Activated T-helper 17 cell treated with anti-CD3 and anti-CD28 coated beads, Interleukin-2, amount 50 U/mL, for 72 hours (primary cell): ENCODE data around the gene C3orf62. TPM values are rescaled to one million over a fixed set of nuclear protein-coding genes. Genes with fewer than 3 reads are reported as not detected.

ENCODE experiments used
- ATAC-seq: fragments of 150-1000 bp; cut with Tn5 transposase; replicated peaks from 2 replicates; pipeline ENCODE4 v1.10.0; 2021; ENCODE audit warnings: mild to moderate bottlenecking, moderate library complexity
- H3K27ac Mint-ChIP-seq: one replicate; pipeline ENCODE4 v1.8.0; 2022; ENCODE audit warnings: mixed read lengths
- H3K27me3 Mint-ChIP-seq: one replicate; pipeline ENCODE4 v1.8.0; 2022; ENCODE audit warnings: mixed read lengths
- H3K36me3 Mint-ChIP-seq: one replicate; pipeline ENCODE4 v1.8.0; 2022; ENCODE audit warnings: low read depth, mild to moderate bottlenecking, mixed read lengths
- H3K4me1 Mint-ChIP-seq: one replicate; pipeline ENCODE4 v1.8.0; 2022; ENCODE audit warnings: mixed read lengths
- H3K4me3 Mint-ChIP-seq: one replicate; pipeline ENCODE4 v1.8.0; 2022; ENCODE audit warnings: mild to moderate bottlenecking, mixed read lengths
- H3K9me3 Mint-ChIP-seq: one replicate; pipeline ENCODE4 v1.8.0; 2022; ENCODE audit warnings: mixed read lengths
- total RNA-seq, 2 donors: library from RNA; stranded (reverse); gene quantifications; one replicate each; pipeline ENCODE4 v1.2.3, GENCODE V29; 2022

The C3orf62 gene
- 1 to 10 TPM; 9.3 to 9.4 TPM for total RNA-seq

DNA sequence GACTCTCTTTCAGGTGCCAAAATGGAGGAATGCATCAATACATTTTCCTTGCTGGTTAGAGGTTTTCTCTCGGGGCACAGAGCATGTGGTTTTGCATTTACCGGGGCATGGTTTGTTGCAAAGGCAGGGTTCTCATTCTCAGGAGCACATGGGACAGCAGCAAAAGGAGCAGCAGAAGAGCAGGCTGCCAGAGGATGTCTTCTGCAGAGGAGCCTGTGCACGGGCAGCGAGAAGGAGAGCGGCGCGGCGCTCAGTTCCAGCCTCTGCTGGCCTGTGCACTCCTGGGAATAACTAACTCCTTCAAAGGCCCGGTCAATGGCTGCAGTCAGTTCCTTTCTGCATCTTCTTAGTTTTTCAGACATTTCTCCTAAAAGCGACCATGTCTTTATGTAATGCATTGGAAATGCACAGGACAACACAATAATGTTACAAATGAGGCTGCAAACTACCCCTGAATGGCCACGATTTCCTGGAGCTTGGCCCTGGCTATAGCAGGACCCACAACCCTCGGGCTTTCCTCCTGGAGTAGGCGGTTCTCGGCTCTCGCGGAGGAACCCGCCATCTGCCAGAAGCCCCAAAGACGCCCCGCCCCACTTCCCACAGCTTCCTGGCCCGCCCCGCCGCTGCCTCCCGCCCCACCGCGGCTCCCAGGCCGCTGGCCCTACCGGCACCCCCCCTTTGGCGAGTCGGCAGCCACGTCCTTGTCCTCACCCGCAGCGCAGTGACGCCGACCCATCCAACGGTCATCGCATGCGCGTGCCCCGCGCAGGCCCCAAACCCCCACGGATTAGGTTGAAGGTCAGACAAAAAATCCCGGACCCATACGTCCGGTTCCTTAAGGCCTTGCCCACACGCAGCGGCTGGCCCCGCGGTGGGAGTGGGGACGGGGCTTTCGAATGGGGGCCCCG lies at the start of gene C3orf62:
Gene C3orf62, minus strand, starts transcription at position 758 of the 908 bp plus-strand sequence. Its CDS starts 360 bp downstream, at position 398.
- peaks cover 63% of the 10 kb centered on the region for H3K36me3 Mint-ChIP-seq
- H3K4me1 Mint-ChIP-seq, result no peaks in the 10 kb centered on the region
- H3K4me3 Mint-ChIP-seq, result peak within 1 kb of the TSS; percentile 88
- peak within 1 kb of the TSS; percentile 94 for H3K27ac Mint-ChIP-seq
- no peaks in the 10 kb centered on the region for H3K9me3 Mint-ChIP-seq
- no peaks in the 10 kb centered on the region for H3K27me3 Mint-ChIP-seq
- peak; percentile 94 for ATAC-seq

DNA sequence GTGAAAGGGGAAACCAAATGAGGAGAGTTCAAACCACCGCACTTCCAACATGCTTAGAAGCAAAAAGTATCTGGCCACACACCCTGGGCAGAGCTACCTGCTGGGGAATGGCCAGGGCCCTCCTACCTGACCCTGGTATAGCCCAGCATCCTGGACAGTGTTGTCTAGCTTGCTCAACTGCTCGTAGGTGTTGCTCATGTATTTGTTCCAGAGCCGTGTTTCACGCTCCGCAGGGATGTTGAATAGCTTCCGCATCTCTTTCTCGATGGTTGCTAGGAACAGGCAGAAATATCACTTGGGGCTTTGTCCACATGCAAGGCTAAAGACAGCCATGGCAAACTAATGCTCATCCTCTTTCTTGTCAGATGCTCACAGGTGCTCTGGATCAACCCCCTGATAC lies 47.7 kb upstream of the C3orf62 start:
- no peaks in the 10 kb centered on the region for H3K4me1 Mint-ChIP-seq
- ATAC-seq, result no peak
- peak overlapping the region; percentile 36 for H3K27ac Mint-ChIP-seq
- H3K27me3 Mint-ChIP-seq, result no peaks in the 10 kb centered on the region
- H3K9me3 Mint-ChIP-seq, result no peaks in the 10 kb centered on the region
- peaks cover 99% of the 10 kb centered on the region for H3K36me3 Mint-ChIP-seq
- no peak overlapping the region for H3K4me3 Mint-ChIP-seq

DNA sequence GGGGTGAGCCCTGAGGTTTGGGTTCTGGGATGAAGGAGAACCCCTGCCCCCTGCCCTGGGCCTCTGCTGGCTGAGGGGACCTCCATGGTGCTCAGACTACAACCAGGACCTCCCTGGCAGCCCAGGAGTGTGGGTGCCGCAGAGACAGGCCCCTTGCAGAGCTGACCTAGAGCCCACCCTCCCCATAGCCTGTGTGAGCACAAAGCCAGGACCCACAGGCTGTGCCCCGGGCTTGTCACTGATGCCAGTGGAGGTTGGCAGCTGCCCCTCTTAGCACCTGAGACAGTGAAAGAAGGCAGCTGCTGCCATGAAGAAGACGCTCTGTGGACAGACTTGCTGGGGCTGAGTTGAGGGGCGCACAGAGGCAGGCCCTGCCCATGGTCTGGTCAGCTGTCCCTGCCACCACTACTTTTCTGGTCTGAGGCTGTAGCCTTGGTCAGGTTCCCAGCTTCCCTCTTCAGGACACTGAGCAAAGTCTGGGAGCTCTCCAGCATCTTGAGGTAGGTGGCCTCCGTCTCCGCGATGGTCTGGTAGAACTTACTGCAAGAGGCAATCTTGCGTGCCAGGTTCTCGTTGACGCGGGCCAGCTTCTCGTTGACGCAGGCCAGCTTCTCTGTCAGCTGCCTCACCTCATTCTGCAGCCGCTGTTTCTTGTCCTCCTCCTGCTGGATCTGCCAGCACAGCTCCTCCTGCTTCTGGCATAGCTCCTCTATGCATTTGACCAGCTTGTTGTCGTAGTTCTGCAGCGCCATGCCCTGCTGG lies 39.8 kb upstream of the C3orf62 start:
- Mint-ChIP-seq H3K27ac (no peak overlapping the region), H3K36me3 (peaks cover 95% of the 10 kb centered on the region), H3K27me3 (no peaks in the 10 kb centered on the region), H3K4me1 (no peaks in the 10 kb centered on the region), H3K9me3 (no peaks in the 10 kb centered on the region), H3K4me3 (no peak overlapping the region)
- no peak for ATAC-seq

DNA sequence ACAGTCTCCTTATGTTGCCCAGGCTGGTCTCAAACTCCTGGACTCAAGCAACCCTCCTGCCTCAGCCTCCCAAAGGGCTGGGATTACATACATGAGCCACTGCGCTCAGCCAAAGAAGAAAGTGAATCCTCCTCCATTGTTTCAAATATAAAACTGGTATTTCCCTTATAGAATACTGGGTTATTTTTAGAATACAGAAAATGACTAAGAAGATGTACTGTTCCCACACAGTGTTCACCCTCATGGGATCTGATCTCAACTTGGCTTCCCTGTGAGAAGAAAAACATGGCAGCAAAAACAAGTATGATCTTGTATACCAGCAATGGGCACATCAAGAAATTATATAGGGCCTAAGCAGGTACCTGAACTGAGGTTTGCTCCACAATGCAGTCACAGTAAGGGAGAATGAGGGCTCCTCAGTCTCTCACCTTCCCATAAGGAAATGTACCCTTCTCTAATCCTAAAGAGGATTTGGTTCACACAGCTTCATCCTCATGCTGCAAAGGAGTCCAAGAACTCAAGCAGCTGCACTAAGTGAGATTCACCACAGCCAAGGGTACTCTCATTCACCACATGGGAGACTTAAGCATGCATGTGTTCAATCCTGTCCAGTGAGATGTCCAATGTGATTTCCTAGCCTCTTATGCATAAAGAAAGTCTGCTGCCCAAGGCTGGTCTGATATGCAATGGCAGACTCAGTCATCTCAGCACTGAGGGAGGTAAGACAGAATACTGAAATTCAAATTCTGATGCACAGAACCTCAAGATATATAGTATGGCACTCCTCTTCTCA lies 37.1 kb upstream of the C3orf62 start:
- H3K4me3 Mint-ChIP-seq, result no peak overlapping the region
- H3K36me3 Mint-ChIP-seq, result peaks cover 93% of the 10 kb centered on the region
- ATAC-seq, result peak; percentile 53
- peak overlapping the region; percentile 43 for H3K27ac Mint-ChIP-seq
- no peaks in the 10 kb centered on the region for H3K9me3 Mint-ChIP-seq
- H3K4me1 Mint-ChIP-seq, result no peaks in the 10 kb centered on the region
- no peaks in the 10 kb centered on the region for H3K27me3 Mint-ChIP-seq

DNA sequence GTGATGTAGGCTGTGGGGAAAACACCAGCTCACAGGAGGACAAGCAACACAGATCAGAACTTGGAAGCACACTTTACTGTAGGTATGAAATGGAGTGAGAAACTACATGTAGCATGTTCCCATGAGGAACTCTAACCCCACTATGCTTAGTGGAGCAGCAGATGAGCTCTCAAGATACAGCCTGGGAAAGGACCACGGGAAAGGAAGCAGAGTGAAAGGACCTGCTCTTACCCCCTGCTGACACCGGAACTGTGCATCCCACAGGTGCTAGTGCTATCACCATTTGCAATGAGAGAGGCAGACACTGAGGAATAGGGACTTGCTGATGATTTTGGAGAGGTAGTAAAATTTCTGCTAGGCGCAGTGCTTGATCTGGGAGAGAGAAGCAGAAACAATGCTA lies 34.3 kb upstream of the C3orf62 start:
- H3K4me1 Mint-ChIP-seq, result no peaks in the 10 kb centered on the region
- H3K27ac Mint-ChIP-seq, result peak overlapping the region; percentile 45
- H3K4me3 Mint-ChIP-seq, result no peak overlapping the region
- no peaks in the 10 kb centered on the region for H3K27me3 Mint-ChIP-seq
- H3K9me3 Mint-ChIP-seq, result no peaks in the 10 kb centered on the region
- no peak for ATAC-seq
- peaks cover 93% of the 10 kb centered on the region for H3K36me3 Mint-ChIP-seq

DNA sequence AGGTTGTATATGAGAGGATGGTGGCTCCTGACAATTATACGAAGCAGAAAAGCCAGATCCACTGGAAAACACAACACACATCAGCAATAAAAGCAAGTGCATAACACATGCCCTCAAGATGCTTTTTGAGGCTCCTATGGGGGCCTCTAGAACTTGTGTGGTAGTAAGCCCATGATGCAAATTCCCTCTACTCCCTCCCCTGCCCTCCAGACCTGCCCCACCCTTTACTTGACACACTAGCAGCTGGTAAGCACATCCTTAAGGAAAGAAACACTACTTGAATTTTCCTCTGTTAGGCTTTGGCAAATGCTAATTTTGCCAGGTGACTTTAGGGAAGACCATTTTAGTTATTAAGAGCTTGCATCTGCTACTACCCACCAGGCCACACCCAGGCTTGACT lies 33.6 kb upstream of the C3orf62 start:
- Mint-ChIP-seq H3K27ac (peak overlapping the region; percentile 45), H3K36me3 (peaks cover 95% of the 10 kb centered on the region), H3K27me3 (no peaks in the 10 kb centered on the region), H3K4me3 (no peak overlapping the region), H3K9me3 (no peaks in the 10 kb centered on the region), H3K4me1 (no peaks in the 10 kb centered on the region)
- ATAC-seq, result no peak

DNA sequence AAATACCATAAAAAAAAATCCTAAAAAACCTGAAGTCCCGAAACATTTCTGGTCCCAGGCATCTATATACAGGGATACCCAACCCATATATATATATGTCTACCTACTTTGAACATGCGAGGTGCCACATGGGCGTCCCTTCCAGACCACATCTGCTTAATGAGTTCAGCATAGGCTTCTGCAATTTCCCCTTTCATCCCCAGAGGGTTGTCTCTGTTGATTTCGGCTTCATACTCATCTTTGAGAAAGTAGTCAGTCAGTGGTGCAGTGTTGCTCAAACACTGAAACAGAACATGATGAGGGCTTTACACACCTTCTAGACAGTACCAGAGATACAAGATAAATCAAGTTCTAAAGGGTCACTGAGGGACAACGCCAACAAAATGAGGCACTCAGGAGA lies 28.6 kb upstream of the C3orf62 start:
- Mint-ChIP-seq H3K27me3 (no peaks in the 10 kb centered on the region), H3K36me3 (peaks cover 97% of the 10 kb centered on the region), H3K4me3 (no peak overlapping the region), H3K27ac (no peak overlapping the region), H3K9me3 (no peaks in the 10 kb centered on the region), H3K4me1 (no peaks in the 10 kb centered on the region)
- ATAC-seq, result no peak

DNA sequence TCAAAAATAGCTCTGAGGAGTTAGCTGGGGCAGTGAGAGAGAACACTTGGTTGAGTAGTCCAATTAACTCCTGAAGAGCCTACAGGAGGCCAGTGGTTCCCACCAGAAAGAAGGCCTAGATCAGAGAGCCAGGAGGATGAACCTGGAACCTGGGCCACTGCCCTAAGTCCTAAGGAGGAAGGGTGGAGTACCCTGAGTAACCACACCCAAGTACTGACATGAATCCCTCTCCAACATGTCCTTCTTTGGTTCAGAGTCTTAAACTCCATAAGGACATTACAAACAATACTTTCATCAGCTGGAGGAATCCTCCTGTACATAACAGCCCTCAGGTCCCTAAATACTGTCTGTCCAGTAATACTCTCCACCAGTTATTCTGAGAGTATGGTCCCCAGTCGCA lies 25.6 kb upstream of the C3orf62 start:
- Mint-ChIP-seq H3K36me3 (peaks cover 99% of the 10 kb centered on the region), H3K27me3 (no peaks in the 10 kb centered on the region), H3K4me1 (no peaks in the 10 kb centered on the region), H3K27ac (peak overlapping the region; percentile 69), H3K4me3 (no peak overlapping the region), H3K9me3 (no peaks in the 10 kb centered on the region)
- ATAC-seq, result no peak

DNA sequence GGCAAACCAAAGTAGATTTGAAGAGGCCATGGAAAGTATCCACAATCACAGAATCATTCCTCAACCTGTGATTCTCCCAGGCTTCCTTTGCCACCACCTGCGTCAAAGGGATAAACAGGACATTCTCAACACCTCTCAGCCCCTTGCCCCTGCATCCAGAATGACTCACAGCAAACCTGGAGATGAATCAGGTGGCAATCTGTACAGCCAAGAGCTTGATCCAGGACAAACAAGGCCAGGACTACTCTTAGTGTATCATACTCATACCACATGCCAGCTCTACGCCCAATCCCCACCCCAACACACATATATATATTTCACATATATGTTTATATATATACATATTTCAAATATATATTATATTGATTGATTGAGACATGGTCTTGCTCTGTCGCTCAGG lies 23.6 kb upstream of the C3orf62 start:
- Mint-ChIP-seq H3K9me3 (no peaks in the 10 kb centered on the region), H3K27ac (peak overlapping the region; percentile 48), H3K4me3 (no peak overlapping the region), H3K36me3 (peaks cover 96% of the 10 kb centered on the region), H3K4me1 (no peaks in the 10 kb centered on the region), H3K27me3 (no peaks in the 10 kb centered on the region)
- ATAC-seq, result no peak

DNA sequence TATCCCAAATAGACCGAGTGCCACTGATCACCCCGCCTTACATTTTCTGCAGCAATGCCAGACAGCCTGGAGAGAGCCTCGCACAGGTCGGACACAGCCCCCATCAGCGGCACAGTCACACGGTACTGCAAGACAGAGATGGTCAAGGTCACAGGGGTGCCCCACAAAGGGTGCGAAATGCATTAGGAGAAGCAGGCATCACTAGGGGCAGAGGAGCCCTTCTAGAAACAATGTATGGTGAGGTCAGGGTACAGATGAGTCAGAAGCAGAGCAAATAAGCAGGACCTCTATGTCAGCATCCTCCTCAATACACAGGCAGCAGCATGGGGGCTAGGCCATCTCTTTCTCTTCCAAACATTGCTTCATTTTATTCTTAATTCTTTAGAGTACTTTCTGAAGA lies 21.5 kb upstream of the C3orf62 start:
- no peak overlapping the region for H3K4me3 Mint-ChIP-seq
- H3K9me3 Mint-ChIP-seq, result no peaks in the 10 kb centered on the region
- no peak for ATAC-seq

DNA sequence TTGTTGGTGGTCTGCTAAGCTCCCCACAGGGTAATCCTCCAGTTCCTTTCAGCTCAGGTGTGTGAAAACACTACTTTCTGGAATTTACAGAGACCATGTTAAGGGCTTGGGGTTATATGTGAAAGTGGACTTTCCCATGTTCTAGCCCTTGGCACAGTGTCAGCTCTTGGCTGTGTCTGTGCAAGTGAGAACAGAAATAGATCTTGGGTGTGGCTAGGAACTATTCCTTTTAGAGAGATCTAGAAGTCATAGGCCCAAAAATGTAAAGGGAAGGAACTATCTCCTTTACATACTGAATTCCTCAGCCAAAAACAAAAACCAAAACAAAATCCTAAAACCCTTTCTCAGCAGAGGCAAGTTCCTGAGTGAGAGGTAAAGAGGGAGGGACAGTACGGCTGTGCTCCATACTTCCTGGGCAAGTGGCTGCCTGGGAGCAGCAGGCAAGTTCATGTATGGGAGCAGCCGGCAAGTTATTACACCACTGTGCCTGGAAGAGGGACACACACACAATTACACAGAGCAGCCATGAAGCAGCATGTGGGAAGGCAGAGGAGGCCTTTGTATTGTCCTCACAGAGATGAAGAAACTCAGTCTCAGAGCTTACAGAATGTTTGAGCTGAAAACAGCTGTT lies 19.9 kb upstream of the C3orf62 start:
- Mint-ChIP-seq H3K4me1 (no peaks in the 10 kb centered on the region), H3K27ac (peak overlapping the region; percentile 70), H3K36me3 (peaks cover 96% of the 10 kb centered on the region), H3K4me3 (no peak overlapping the region), H3K9me3 (no peaks in the 10 kb centered on the region), H3K27me3 (no peaks in the 10 kb centered on the region)
- no peak for ATAC-seq

More for the DNA sequence above, 21.5 kb upstream of the C3orf62 start:
- H3K27ac Mint-ChIP-seq, result no peak overlapping the region
- H3K4me1 Mint-ChIP-seq, result no peaks in the 10 kb centered on the region
- H3K27me3 Mint-ChIP-seq, result no peaks in the 10 kb centered on the region
- peaks cover 96% of the 10 kb centered on the region for H3K36me3 Mint-ChIP-seq

DNA sequence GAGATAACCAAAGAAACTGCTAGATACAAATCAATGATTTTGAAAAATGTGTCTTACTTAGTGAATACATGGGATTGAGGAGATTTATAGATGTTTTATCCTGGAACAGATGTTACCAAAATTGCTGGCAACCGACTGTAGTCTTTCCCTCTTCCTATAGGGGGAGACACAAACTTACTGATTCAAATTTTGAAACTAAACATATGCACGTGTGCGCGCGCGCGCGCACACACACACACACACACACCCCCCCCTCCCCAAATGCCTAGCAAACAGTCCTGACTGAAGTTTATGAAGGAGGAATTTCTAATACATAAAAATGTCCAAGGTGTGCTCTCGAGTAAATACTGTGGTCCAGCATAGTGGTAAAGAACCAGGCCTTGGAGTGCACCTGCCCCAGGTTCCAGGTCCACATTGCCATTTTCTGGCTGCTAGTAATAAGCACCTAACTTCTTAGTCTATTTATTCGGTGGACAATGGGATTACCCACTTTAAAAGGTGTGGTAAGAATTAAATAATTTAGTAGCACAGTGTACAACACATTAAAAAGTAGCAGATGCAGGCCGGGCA lies 18.5 kb upstream of the C3orf62 start:
- no peaks in the 10 kb centered on the region for H3K9me3 Mint-ChIP-seq
- peak; percentile 32 for ATAC-seq
- H3K27ac Mint-ChIP-seq, result peak overlapping the region; percentile 72
- no peak overlapping the region for H3K4me3 Mint-ChIP-seq
- peaks cover 94% of the 10 kb centered on the region for H3K36me3 Mint-ChIP-seq
- no peaks in the 10 kb centered on the region for H3K27me3 Mint-ChIP-seq
- H3K4me1 Mint-ChIP-seq, result no peaks in the 10 kb centered on the region

DNA sequence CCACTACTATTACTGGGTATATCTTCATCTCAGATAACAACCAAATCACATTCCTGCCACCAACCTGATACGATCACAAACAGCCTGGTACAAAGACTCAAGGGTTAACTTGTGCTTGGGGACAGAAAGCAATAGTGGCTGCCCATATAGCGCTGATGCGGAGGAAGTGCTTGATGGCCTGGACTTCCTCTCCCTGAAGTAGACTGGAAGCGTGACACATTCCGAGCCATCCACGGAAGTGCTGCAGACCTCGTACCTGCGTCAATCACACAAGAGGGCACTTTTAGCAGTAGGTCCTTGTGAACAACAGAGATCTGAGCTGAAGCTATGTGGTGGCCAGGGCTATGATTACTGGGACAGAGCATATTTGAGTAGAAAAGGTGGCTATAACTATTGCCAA lies 17.3 kb upstream of the C3orf62 start:
- H3K4me1 Mint-ChIP-seq, result no peaks in the 10 kb centered on the region
- H3K27me3 Mint-ChIP-seq, result no peaks in the 10 kb centered on the region
- H3K9me3 Mint-ChIP-seq, result no peaks in the 10 kb centered on the region
- H3K27ac Mint-ChIP-seq, result no peak overlapping the region
- peaks cover 94% of the 10 kb centered on the region for H3K36me3 Mint-ChIP-seq
- no peak for ATAC-seq
- H3K4me3 Mint-ChIP-seq, result no peak overlapping the region

DNA sequence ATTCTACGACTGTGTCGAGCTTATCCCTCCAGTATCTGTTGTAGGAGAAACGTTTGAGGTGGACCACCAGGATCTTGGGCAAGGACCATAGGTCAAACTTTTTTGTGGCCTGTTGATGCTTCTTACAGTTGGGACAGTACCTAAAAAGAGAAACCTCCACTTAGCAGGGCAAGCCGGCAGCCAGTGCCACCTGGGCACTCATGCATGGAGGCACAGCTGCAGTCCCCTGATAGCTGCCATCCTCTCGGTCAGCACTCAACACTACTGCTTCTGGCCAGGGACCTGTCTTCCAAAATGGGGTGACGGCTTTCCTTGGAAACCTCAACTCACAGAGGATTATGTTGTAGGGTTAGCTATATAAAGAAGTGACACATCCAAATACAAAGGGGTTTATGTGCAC lies 7.0 kb upstream of the C3orf62 start:
- no peaks in the 10 kb centered on the region for H3K9me3 Mint-ChIP-seq
- H3K4me1 Mint-ChIP-seq, result no peaks in the 10 kb centered on the region
- H3K27me3 Mint-ChIP-seq, result no peaks in the 10 kb centered on the region
- no peak overlapping the region for H3K4me3 Mint-ChIP-seq
- peak overlapping the region; percentile 36 for H3K27ac Mint-ChIP-seq
- H3K36me3 Mint-ChIP-seq, result peaks cover 99% of the 10 kb centered on the region
- ATAC-seq, result no peak
